Adrenal gland (tissue), 5 donors: ENCODE measurements around the gene TUFM.

ENCODE experiments used
- POLR2A ChIP-seq, 2 donors: fragments of 450-650 bp; IDR thresholded peaks; one replicate each; pipeline ENCODE4 v1.6.1; 2017; ENCODE audit warnings: antibody characterized with exemption in 2 of 2, mild to moderate bottlenecking in 2 of 2, moderate library complexity in 1 of 2
- TF ChIP-seq, protein P1 (sequence below), 6 experiments: fragments of 450-650 bp in 4 of 6; fragments of 200-600 bp in 2 of 6; sonication (generic) in 1 of 6; IDR thresholded peaks; 1 replicate in 5 of 6; 2 replicates in 1 of 6; pipeline versions ENCODE4 v1.5.1 to v1.8.0; 2016 to 2021; ENCODE audit warnings: antibody characterized with exemption in 6 of 6, mild to moderate bottlenecking in 2 of 6, moderate library complexity in 1 of 6
- donor health status: DM: no; HTN: no; CAD: no.

- TF ChIP-seq, protein P1, sequence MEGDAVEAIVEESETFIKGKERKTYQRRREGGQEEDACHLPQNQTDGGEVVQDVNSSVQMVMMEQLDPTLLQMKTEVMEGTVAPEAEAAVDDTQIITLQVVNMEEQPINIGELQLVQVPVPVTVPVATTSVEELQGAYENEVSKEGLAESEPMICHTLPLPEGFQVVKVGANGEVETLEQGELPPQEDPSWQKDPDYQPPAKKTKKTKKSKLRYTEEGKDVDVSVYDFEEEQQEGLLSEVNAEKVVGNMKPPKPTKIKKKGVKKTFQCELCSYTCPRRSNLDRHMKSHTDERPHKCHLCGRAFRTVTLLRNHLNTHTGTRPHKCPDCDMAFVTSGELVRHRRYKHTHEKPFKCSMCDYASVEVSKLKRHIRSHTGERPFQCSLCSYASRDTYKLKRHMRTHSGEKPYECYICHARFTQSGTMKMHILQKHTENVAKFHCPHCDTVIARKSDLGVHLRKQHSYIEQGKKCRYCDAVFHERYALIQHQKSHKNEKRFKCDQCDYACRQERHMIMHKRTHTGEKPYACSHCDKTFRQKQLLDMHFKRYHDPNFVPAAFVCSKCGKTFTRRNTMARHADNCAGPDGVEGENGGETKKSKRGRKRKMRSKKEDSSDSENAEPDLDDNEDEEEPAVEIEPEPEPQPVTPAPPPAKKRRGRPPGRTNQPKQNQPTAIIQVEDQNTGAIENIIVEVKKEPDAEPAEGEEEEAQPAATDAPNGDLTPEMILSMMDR (IDR thresholded peaks at IDR 0.05): no peak
- TF ChIP-seq POLR2A (IDR thresholded peaks at IDR 0.05): no peak
These were observed 40.8 kb upstream of the TUFM start for GRCh38 chr16:28886945-28887344.
